Dendritic cell treated with granulocyte-macrophage colony-stimulating factor and Interleukin-4, amounts not matched to agents 40 ng/mL and 50 ng/mL, for 4 days (primary cell): ENCODE results near the gene DPP6.

Experiments
- H3K27ac Mint-ChIP-seq: one replicate; pipeline ENCODE4 v1.8.0; 2022; ENCODE audit warnings: mild to moderate bottlenecking, mixed read lengths
- H3K27me3 Mint-ChIP-seq: one replicate; pipeline ENCODE4 v1.8.0; 2022; ENCODE audit warnings: mild to moderate bottlenecking, mixed read lengths
- H3K36me3 Mint-ChIP-seq: one replicate; pipeline ENCODE4 v1.8.0; 2022; ENCODE audit warnings: low read depth, mixed read lengths
- H3K4me1 Mint-ChIP-seq: one replicate; pipeline ENCODE4 v1.8.0; 2022; ENCODE audit warnings: low read depth, mixed read lengths
- H3K4me3 Mint-ChIP-seq: one replicate; pipeline ENCODE4 v1.8.0; 2022; ENCODE audit warnings: mild to moderate bottlenecking, moderate library complexity, mixed read lengths
- H3K9me3 Mint-ChIP-seq: one replicate; pipeline ENCODE4 v1.8.0; 2022; ENCODE audit warnings: mixed read lengths
- intact Hi-C: fragments of 100-400 bp; cut with micrococcal nuclease; formaldehyde crosslinking; loops from one replicate; pipeline ENCODE4 v1.15.0; 2022

Gene DPP6

GRCh38 chr7:154451480-154452457 is 399.6 kb downstream of the DPP6 start:
- H3K4me3 Mint-ChIP-seq = no peak overlapping the region
- H3K27ac Mint-ChIP-seq = no peak overlapping the region
- no peaks in the 10 kb centered on the region for H3K36me3 Mint-ChIP-seq
- intact Hi-C loops = no loop called here
- no peaks in the 10 kb centered on the region for H3K27me3 Mint-ChIP-seq
- H3K9me3 Mint-ChIP-seq = peaks cover 57% of the 10 kb centered on the region
- H3K4me1 Mint-ChIP-seq = no peaks in the 10 kb centered on the region

GRCh38 chr7:154463794-154464193 is 411.6 kb downstream of the DPP6 start:
- no peaks in the 10 kb centered on the region for H3K27me3 Mint-ChIP-seq
- H3K36me3 Mint-ChIP-seq = no peaks in the 10 kb centered on the region
- no peak overlapping the region for H3K4me3 Mint-ChIP-seq
- H3K9me3 Mint-ChIP-seq = peaks cover 60% of the 10 kb centered on the region
- H3K27ac Mint-ChIP-seq = no peak overlapping the region
- intact Hi-C loops = no loop called here
- no peaks in the 10 kb centered on the region for H3K4me1 Mint-ChIP-seq

GRCh38 chr7:154469652-154470051 is 417.5 kb downstream of the DPP6 start:
- H3K4me1 Mint-ChIP-seq = no peaks in the 10 kb centered on the region
- peaks cover 22% of the 10 kb centered on the region for H3K9me3 Mint-ChIP-seq
- no peaks in the 10 kb centered on the region for H3K27me3 Mint-ChIP-seq
- H3K4me3 Mint-ChIP-seq = no peak overlapping the region
- intact Hi-C loops = no loop called here
- H3K36me3 Mint-ChIP-seq = no peaks in the 10 kb centered on the region
- H3K27ac Mint-ChIP-seq = no peak overlapping the region

- no peak overlapping the region for H3K27ac Mint-ChIP-seq
- H3K4me1 Mint-ChIP-seq = no peaks in the 10 kb centered on the region
- intact Hi-C loops = no loop called here
- no peaks in the 10 kb centered on the region for H3K36me3 Mint-ChIP-seq
- H3K9me3 Mint-ChIP-seq = peaks cover 9% of the 10 kb centered on the region
- H3K27me3 Mint-ChIP-seq = no peaks in the 10 kb centered on the region
- H3K4me3 Mint-ChIP-seq = no peak overlapping the region
These were observed 420.1 kb downstream of the DPP6 start for GRCh38 chr7:154472343-154472742.

- H3K27me3 Mint-ChIP-seq = no peaks in the 10 kb centered on the region
- peaks cover under 1% of the 10 kb centered on the region for H3K9me3 Mint-ChIP-seq
- H3K4me3 Mint-ChIP-seq = no peak overlapping the region
- H3K27ac Mint-ChIP-seq = no peak overlapping the region
- no peaks in the 10 kb centered on the region for H3K4me1 Mint-ChIP-seq
- intact Hi-C loops = no loop called here
- H3K36me3 Mint-ChIP-seq = no peaks in the 10 kb centered on the region
These were observed 421.2 kb downstream of the DPP6 start for GRCh38 chr7:154473360-154473759.

GRCh38 chr7:154474903-154475520 is 422.8 kb downstream of the DPP6 start:
- intact Hi-C loops = no loop called here
- H3K36me3 Mint-ChIP-seq = no peaks in the 10 kb centered on the region
- H3K9me3 Mint-ChIP-seq = no peaks in the 10 kb centered on the region
- H3K27me3 Mint-ChIP-seq = no peaks in the 10 kb centered on the region
- H3K27ac Mint-ChIP-seq = no peak overlapping the region
- H3K4me1 Mint-ChIP-seq = no peaks in the 10 kb centered on the region
- H3K4me3 Mint-ChIP-seq = no peak overlapping the region

GRCh38 chr7:154475864-154476263 is 423.7 kb downstream of the DPP6 start:
- no peaks in the 10 kb centered on the region for H3K36me3 Mint-ChIP-seq
- intact Hi-C loops = no loop called here
- no peaks in the 10 kb centered on the region for H3K9me3 Mint-ChIP-seq
- H3K27me3 Mint-ChIP-seq = no peaks in the 10 kb centered on the region
- no peak overlapping the region for H3K4me3 Mint-ChIP-seq
- no peaks in the 10 kb centered on the region for H3K4me1 Mint-ChIP-seq
- H3K27ac Mint-ChIP-seq = no peak overlapping the region

- Mint-ChIP-seq H3K27ac (no peak overlapping the region), H3K9me3 (no peaks in the 10 kb centered on the region), H3K27me3 (no peaks in the 10 kb centered on the region), H3K36me3 (no peaks in the 10 kb centered on the region), H3K4me3 (no peak overlapping the region), H3K4me1 (no peaks in the 10 kb centered on the region)
- intact Hi-C loops = no loop called here
These were observed 428.6 kb downstream of the DPP6 start for GRCh38 chr7:154480817-154481216.

GRCh38 chr7:154482863-154483262 is 430.7 kb downstream of the DPP6 start:
- no peaks in the 10 kb centered on the region for H3K36me3 Mint-ChIP-seq
- no peaks in the 10 kb centered on the region for H3K4me1 Mint-ChIP-seq
- no peaks in the 10 kb centered on the region for H3K27me3 Mint-ChIP-seq
- H3K9me3 Mint-ChIP-seq = peaks cover 20% of the 10 kb centered on the region
- H3K4me3 Mint-ChIP-seq = no peak overlapping the region
- no peak overlapping the region for H3K27ac Mint-ChIP-seq
- intact Hi-C loops = no loop called here

GRCh38 chr7:154484406-154484805 is 432.2 kb downstream of the DPP6 start:
- no peak overlapping the region for H3K27ac Mint-ChIP-seq
- H3K4me3 Mint-ChIP-seq = no peak overlapping the region
- no peaks in the 10 kb centered on the region for H3K27me3 Mint-ChIP-seq
- H3K9me3 Mint-ChIP-seq = peaks cover 35% of the 10 kb centered on the region
- no peaks in the 10 kb centered on the region for H3K36me3 Mint-ChIP-seq
- intact Hi-C loops = no loop called here
- no peaks in the 10 kb centered on the region for H3K4me1 Mint-ChIP-seq

- intact Hi-C loops = no loop called here
- Mint-ChIP-seq H3K9me3 (peaks cover 41% of the 10 kb centered on the region), H3K4me1 (no peaks in the 10 kb centered on the region)
These were observed 432.7 kb downstream of the DPP6 start for GRCh38 chr7:154484943-154485342.

GRCh38 chr7:154489897-154490296 is 437.7 kb downstream of the DPP6 start:
- no peaks in the 10 kb centered on the region for H3K36me3 Mint-ChIP-seq
- no peaks in the 10 kb centered on the region for H3K27me3 Mint-ChIP-seq
- H3K4me3 Mint-ChIP-seq = no peak overlapping the region
- intact Hi-C loops = no loop called here
- H3K9me3 Mint-ChIP-seq = peaks cover 51% of the 10 kb centered on the region
- no peak overlapping the region for H3K27ac Mint-ChIP-seq
- H3K4me1 Mint-ChIP-seq = no peaks in the 10 kb centered on the region

More at GRCh38 chr7:154484943-154485342, 432.7 kb downstream of the DPP6 start:
- no peak overlapping the region for H3K27ac Mint-ChIP-seq
- no peak overlapping the region for H3K4me3 Mint-ChIP-seq
- no peaks in the 10 kb centered on the region for H3K27me3 Mint-ChIP-seq
- H3K36me3 Mint-ChIP-seq = no peaks in the 10 kb centered on the region

GRCh38 chr7:154493594-154493993 is 441.4 kb downstream of the DPP6 start:
- H3K36me3 Mint-ChIP-seq = no peaks in the 10 kb centered on the region
- intact Hi-C loops = no loop called here
- H3K4me3 Mint-ChIP-seq = no peak overlapping the region
- no peak overlapping the region for H3K27ac Mint-ChIP-seq
- no peaks in the 10 kb centered on the region for H3K27me3 Mint-ChIP-seq
- no peaks in the 10 kb centered on the region for H3K4me1 Mint-ChIP-seq
- H3K9me3 Mint-ChIP-seq = peaks cover 33% of the 10 kb centered on the region

- peaks cover 33% of the 10 kb centered on the region for H3K9me3 Mint-ChIP-seq
- no peaks in the 10 kb centered on the region for H3K36me3 Mint-ChIP-seq
- no peaks in the 10 kb centered on the region for H3K4me1 Mint-ChIP-seq
- intact Hi-C loops = no loop called here
- H3K27me3 Mint-ChIP-seq = no peaks in the 10 kb centered on the region
- no peak overlapping the region for H3K27ac Mint-ChIP-seq
- no peak overlapping the region for H3K4me3 Mint-ChIP-seq
These were observed 445.6 kb downstream of the DPP6 start for GRCh38 chr7:154497751-154498150.
